GM21360 (cell line): Measurements from ENCODE around the gene GEMIN4.
"Not testable (repeated sequence)": the region's sequence is repeated elsewhere in the genome, so short reads cannot be mapped to it uniquely, and the experiment has no call there.

Experiments
- ATAC-seq: cut with Tn5 transposase; IDR thresholded peaks from one replicate; pipeline ENCODE4 v1.9.1; 2021; ENCODE audit warnings: mild to moderate bottlenecking, moderate library complexity; ENCODE audit not compliant: unreplicated experiment

Gene GEMIN4

DNA sequence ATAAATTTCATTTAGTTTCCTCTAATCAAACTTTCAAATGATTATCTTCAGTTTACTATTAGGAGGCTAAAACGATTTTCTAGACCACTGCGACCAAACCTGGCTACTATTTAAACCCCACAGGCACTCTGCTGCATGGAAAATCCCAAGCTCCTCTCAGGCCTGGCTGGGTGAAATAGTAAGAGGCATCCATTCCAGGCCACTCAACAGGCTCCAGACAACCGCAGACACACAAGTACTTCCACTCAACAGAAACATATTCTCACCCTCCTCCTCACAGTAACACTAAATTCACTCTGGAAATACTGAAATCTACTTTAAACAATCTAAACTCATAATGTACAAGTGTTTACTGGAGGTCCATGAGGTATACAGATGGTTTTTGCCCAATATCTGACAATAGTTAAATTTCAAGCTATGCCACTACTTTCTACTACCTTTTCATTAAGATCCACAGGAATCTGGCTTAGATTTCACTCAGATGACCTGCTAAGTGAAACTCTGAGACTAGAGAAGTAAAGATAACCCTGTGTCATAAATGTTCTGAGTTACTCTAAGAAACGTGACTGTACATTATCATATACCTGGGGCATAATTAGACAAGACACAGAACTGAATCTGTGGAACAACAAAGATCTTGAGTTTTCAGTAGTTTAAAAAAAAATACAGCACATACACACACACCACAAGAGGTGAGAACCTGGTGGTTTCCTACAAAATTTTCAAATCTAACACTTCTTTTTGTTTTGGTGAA lies 47.8 kb downstream of the GEMIN4 start:
- ATAC-seq = no peak

DNA sequence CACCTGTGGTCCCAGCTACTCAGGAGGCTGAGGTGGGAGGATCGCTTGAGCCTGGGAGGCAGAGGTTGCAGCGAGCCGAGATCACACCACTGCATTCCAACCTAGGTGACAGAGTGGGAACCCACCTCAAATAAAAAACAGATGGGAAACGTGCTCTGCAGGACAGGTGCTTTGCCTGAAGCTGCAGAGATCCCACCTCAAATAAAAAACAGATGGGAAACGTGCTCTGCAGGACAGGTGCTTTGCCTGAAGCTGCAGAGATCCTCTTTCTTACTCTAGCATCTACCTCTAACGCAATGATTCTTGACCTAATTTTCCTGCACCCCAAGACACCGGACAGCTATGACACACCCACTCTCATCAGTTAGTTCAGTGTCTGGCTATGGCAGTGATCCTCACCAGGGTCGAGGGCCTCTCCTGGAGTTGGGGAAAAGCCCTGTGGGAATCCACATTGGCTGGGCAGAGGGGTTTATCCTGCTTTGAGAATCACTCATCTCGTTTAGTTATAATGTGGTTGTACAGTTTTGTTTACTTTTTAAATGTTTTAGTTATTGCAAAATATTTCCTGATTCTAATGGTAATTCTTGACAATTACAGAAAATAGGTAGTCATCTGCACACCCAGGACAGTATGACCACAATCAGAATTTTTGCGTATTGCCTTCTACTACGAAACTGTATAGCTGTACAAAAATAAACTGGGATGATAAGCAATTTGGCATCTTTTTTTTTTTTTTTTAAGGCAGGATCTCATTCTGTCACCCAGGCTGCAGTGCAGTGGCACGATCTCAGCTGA lies 48.8 kb downstream of the GEMIN4 start:
- ATAC-seq = no peak

DNA sequence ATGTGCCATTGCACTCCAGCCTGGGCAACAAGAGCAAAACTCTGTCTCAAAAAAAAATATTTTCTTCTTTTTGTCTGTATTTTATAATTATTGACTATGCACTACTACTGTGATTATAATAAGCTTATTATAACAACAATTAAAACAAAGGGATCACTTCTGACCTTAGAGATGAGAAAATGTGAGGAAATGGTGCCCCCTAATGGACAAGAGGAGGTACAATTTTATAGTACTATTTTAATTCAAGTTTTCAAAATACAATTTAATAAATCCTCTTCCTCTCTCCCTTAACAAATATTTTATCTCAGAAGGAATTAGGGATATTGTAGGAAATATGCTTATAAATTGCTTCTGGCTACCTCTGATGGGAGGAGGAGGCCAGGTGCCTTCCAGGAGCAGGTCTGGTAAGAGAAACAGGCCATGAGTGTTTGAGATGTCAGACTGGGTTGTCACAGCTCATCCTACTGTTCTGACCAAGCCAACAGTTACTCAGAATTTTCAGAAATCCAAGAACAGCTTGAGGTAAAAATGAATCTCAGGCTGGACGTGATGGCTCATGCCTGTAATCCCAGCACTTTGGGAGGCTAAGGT lies 51.5 kb downstream of the GEMIN4 start:
- ATAC-seq = no peak

DNA sequence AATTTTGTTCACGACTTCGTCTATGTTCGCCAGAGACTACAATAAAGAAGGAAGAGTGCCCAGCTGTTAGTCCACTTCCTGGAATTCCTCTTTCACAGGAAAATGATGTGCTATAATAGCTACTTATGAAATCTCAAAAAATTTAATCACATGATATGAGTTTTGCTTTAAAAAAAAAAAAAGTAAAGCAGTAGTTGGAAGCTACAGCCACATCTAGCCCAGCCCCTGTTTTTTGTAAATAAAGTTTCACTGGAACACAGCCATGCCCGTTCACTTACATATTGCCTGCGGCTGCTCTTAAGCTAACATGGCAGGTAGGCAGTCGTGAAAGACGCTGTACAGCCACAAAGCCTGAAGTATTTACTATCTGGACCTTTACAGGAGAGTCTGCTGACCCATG lies 52.7 kb downstream of the GEMIN4 start:
- no peak for ATAC-seq

DNA sequence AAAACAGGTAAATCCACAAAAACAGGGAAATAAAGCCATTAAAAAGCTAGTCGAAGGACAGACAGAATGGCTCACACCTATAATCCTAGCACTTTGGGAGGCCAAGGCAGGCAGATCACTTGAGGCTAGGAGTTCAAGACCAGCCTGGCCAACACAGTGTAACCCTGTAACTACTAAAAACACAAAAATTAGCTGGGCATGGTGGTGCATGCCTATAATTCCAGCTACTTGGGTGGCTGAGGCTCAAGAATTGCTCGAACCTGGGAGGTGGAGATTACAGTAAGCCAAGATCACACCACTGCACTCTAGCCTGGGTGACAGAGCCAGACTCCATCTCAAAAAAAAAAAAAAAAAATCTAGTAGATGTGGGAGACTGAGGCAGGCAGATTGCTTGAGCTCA lies 54.0 kb downstream of the GEMIN4 start:
- ATAC-seq = not testable (repeated sequence)

DNA sequence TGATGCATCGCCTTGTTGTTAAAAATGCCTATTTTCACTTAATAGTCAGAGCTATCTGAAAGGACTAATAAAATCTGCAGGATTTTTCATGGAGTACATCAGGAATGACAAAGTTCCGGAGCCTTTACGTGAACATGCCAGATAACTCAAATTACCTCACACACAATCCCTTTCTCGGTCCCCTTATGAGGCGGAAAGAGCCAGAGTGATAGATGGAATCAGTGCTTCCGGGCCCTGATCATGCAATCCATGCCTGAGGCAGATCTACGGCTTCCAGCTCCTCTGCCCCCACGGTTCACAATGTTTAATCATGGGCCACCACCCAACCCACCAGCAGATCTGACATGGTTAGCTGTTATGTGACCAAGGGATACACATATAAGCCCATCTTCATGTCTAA lies 54.4 kb downstream of the GEMIN4 start:
- ATAC-seq = no peak

DNA sequence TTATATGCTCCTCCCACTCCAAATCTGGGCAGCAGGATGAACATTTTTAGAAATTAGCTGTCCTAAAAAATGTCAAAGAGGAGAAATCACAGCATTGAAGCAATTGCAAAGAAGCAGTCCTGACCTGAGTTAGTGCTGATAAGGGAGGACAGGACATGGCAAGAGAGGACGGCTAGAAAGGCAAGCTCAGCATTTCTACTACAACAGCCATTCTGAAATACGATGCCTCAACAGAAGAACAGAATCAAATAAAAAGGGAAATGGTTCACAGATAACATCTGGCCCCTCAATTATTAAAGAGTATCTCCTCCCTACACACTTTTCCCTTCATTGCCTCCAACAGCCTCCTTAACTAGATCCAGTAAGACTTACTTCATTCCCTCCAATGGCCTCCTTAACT lies 55.7 kb downstream of the GEMIN4 start:
- no peak for ATAC-seq
